ENCODE data around the gene CCDC174. TPM values are rescaled to one million over a fixed set of nuclear protein-coding genes. Genes with fewer than 3 reads are reported as not detected.

The CCDC174 gene
- total and polyA plus RNA-seq, 7 donors: 10.6 to 24.1 (median 13.5) TPM

- 57 to 67% (median 65%) methylated on average over 1 of the region's 1 CpG for WGBS, 3 donors
- no peaks in the 10 kb centered on the region for H3K36me3 ChIP-seq (ENCODE audit: insufficient read depth in 1 of 2, low read depth in 1 of 2)
- no peak overlapping the region for H3K4me3 ChIP-seq
- H3K9me3 ChIP-seq: peaks cover 3% of the 10 kb centered on the region
- TF ChIP-seq, protein P1, sequence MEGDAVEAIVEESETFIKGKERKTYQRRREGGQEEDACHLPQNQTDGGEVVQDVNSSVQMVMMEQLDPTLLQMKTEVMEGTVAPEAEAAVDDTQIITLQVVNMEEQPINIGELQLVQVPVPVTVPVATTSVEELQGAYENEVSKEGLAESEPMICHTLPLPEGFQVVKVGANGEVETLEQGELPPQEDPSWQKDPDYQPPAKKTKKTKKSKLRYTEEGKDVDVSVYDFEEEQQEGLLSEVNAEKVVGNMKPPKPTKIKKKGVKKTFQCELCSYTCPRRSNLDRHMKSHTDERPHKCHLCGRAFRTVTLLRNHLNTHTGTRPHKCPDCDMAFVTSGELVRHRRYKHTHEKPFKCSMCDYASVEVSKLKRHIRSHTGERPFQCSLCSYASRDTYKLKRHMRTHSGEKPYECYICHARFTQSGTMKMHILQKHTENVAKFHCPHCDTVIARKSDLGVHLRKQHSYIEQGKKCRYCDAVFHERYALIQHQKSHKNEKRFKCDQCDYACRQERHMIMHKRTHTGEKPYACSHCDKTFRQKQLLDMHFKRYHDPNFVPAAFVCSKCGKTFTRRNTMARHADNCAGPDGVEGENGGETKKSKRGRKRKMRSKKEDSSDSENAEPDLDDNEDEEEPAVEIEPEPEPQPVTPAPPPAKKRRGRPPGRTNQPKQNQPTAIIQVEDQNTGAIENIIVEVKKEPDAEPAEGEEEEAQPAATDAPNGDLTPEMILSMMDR (IDR thresholded peaks at IDR 0.05): no peak
- no peak overlapping the region for H3K27ac ChIP-seq
- H3K4me1 ChIP-seq: no peaks in the 10 kb centered on the region
- ATAC-seq (no peak), DNase-seq (no peak)
- intact Hi-C loops (cut with DNase I): no loop called here
- H3K27me3 ChIP-seq (ENCODE audit: insufficient read depth in 3 of 3, low read length in 2 of 3): no peaks in the 10 kb centered on the region
Observed at GRCh38 chr3:14717307-14717706, 65.7 kb downstream of the CCDC174 start.

- no peak overlapping the region for H3K4me3 ChIP-seq
- DNase-seq (no peak), ATAC-seq (no peak)
- WGBS, 3 donors: 95 to 98% (median 96%) methylated on average over 2 of the region's 2 CpGs
- H3K4me1 ChIP-seq: no peaks in the 10 kb centered on the region
- TF ChIP-seq, protein P1 (IDR thresholded peaks at IDR 0.05): no peak
- no peak overlapping the region for H3K27ac ChIP-seq
- no peaks in the 10 kb centered on the region for H3K36me3 ChIP-seq (ENCODE audit: insufficient read depth in 1 of 2, low read depth in 1 of 2)
- intact Hi-C loops (cut with DNase I): no loop called here
- no peaks in the 10 kb centered on the region for H3K27me3 ChIP-seq (ENCODE audit: insufficient read depth in 3 of 3, low read length in 2 of 3)
- no peaks in the 10 kb centered on the region for H3K9me3 ChIP-seq
Observed at GRCh38 chr3:14718539-14718938, 67.0 kb downstream of the CCDC174 start.

DNA sequence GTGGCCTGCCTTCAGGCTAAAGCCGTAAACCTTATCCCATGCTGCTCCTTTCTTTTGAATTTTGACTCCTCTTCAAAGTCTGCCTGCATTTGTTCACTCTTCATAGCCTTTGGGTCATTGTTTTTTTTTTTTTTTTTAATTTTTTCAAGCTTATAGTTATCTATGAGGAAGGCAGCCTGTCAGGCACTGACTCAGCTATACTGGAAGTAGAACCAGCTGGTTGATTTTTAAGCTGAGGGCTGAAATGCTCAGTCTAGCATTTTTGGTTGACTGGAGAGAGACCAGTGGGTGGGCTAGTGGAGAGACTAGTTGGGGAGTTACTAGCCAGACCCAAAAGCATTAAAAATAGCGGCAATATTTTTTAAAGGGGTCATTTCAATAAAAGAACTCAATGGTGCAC is 67.4 kb downstream of the CCDC174 start:
- no peaks in the 10 kb centered on the region for H3K36me3 ChIP-seq (ENCODE audit: insufficient read depth in 1 of 2, low read depth in 1 of 2)
- H3K4me3 ChIP-seq: no peak overlapping the region
- H3K4me1 ChIP-seq: peaks cover under 1% of the 10 kb centered on the region
- WGBS, 3 donors: 96 to 98% (median 98%) methylated on average over 2 of the region's 2 CpGs
- no peak overlapping the region for H3K27ac ChIP-seq
- DNase-seq: no peak
- intact Hi-C loops (cut with DNase I): no loop called here
- TF ChIP-seq, protein P1 (IDR thresholded peaks at IDR 0.05): no peak
- ATAC-seq: no peak
- H3K27me3 ChIP-seq (ENCODE audit: insufficient read depth in 3 of 3, low read length in 2 of 3): no peaks in the 10 kb centered on the region
- no peaks in the 10 kb centered on the region for H3K9me3 ChIP-seq

GRCh38 chr3:14721126-14721864 is 69.7 kb downstream of the CCDC174 start:
- TF ChIP-seq, protein P1 (IDR thresholded peaks at IDR 0.05): no peak
- Histone ChIP-seq H3K27me3 (ENCODE audit: insufficient read depth in 3 of 3, low read length in 2 of 3) (no peaks in the 10 kb centered on the region), H3K36me3 (ENCODE audit: insufficient read depth in 1 of 2, low read depth in 1 of 2) (no peaks in the 10 kb centered on the region), H3K4me1 (peaks cover 16% of the 10 kb centered on the region), H3K9me3 (no peaks in the 10 kb centered on the region), H3K4me3 (no peak overlapping the region), H3K27ac (no peak overlapping the region)
- WGBS, 3 donors: 74 to 76% (median 76%) methylated on average over 8 of the region's 8 CpGs
- no peak for DNase-seq
- intact Hi-C loops (cut with DNase I): no loop called here
- no peak for ATAC-seq

Other genes with a start within 250 kb of the CCDC174 start
- gene SLC6A6, start 249.2 kb upstream of the CCDC174 start, total RNA-seq: 100 to 1,000 TPM in 1 of 4 donors, 10 to 100 TPM in 3; 10.3 to 104 (median 34.7) TPM
- 10 to 100 TPM; 12.6 to 76.1 (median 52.8) TPM for gene SLC6A6, start 249.2 kb upstream of the CCDC174 start, polyA plus RNA-seq
- gene GRIP2, start 111.4 kb upstream of the CCDC174 start, total RNA-seq: 10 to 100 TPM in 3 of 4 donors, 1 to 10 TPM in 1; 8.1 to 37.4 (median 29.0) TPM
- gene GRIP2, start 111.4 kb upstream of the CCDC174 start, polyA plus RNA-seq: 10 to 100 TPM in 1 of 3 donors, 1 to 10 TPM in 2; 2.2 to 24.9 (median 5.0) TPM
- under 1 TPM in 3 of 4 donors, not detected in 1; 0.06 to 0.38 (median 0.10) TPM for gene C3orf20, start 23.4 kb downstream of the CCDC174 start, total RNA-seq
- under 1 TPM in 2 of 3 donors, not detected in 1; 0.01 to 0.09 TPM for gene C3orf20, start 23.4 kb downstream of the CCDC174 start, polyA plus RNA-seq
- 10 to 100 TPM in 2 of 4 donors, 1 to 10 TPM in 2; 6.4 to 14.6 (median 9.2) TPM for gene FGD5, start 167.2 kb downstream of the CCDC174 start, total RNA-seq
- 1 to 10 TPM; 3.6 to 5.7 (median 3.8) TPM for gene FGD5, start 167.2 kb downstream of the CCDC174 start, polyA plus RNA-seq